ENCODE results near the gene IRF6.

- TF ChIP-seq CTCF (IDR thresholded peaks at IDR 0.05; ENCODE audit: low read depth, low read length) = no peak
- TF ChIP-seq POLR2A (IDR thresholded peaks at IDR 0.05; ENCODE audit: extremely low read depth, insufficient read length) = no peak
- no peak for TF ChIP-seq MAX (IDR thresholded peaks at IDR 0.05; ENCODE audit: low read depth, low read length)
- TF ChIP-seq MYC (IDR thresholded peaks at IDR 0.05; ENCODE audit: low read depth, low read length) = no peak
Observed at GRCh38 chr1:209813902-209814301, 8.0 kb upstream of the IRF6 start.

Data from NB4 (cell line).